GM19043 (cell line): ENCODE data around the gene AVL9.

Experiments used
- ATAC-seq: cut with Tn5 transposase; IDR thresholded peaks from one replicate; pipeline ENCODE4 v1.9.1; 2021; ENCODE audit warnings: low read depth; ENCODE audit not compliant: unreplicated experiment

Gene AVL9

DNA sequence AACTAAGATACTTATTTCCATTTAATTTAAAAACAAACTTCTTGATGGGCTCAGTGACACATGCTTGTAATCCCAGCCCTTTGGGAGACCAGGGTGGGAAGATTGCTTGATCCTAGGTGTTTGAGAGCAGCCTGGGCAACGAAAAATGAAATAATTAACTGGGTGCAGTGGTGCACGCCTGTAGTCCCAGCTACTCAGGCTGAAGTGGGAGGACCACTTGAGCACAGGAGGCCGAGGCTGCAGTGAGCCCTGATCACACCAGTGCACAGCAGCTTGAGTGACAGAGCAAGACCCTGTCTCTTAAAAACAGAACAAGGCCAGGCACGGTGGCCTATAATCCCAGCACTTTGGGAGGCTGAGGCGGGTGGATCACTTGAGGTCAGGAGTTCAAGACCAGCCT is 37.4 kb downstream of the AVL9 start:
- no peak for ATAC-seq

DNA sequence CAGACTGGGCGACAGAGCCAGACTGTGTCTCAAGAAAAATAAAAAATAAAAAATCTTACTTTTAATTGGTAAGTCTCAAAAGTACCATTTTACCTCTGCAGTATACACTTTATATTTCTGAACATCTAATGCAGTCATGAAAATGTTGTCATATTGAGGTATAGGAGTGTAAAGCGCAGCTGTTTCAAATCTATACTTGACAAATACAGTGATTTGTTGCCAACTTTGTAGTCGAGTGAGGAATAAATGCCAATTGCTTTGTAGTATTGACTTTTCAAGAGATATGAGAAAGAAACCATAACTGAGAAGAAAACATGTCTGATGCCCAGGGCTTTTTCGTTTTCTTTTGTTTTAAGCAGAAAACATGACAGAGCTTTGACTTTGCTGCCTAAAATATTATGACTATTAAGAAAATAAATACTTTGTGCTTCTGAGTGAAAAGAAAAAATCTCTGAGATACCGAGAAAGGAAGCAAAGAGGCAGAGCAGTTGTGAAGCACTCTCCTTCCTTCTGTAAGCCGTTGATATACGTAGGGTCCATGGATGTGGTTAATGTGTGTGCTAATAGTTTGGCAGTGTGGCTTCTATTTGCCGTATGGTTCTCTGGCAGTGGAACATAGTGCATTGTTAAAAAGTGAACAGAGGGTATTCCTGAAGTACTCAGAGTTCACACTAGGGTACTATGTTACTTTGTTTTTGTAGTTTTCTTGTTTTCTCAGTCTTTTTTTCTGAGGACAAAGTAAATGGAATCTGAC is 38.2 kb downstream of the AVL9 start:
- no peak for ATAC-seq

GRCh38 chr7:32535162-32535702 is 39.9 kb downstream of the AVL9 start:
- no peak for ATAC-seq

DNA sequence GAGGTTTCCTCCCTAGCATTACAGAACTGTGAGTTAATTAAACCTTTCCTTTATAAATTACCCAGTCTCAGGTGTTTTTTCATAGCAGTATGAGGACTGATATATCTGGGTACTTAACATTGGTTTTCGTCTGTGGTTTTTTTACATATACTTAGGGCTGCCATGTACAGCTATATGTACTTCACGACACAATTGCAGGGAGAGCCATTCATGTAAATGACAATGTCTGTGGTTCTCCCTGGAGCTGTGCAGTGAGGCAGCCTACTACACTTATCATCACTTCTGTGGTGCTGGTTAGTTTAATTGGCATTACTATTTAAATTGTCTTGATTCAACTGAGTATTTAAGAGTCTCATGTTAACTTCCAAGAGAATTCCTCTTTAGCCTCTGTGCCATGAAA is 40.7 kb downstream of the AVL9 start:
- no peak for ATAC-seq

- no peak for ATAC-seq
Measured at GRCh38 chr7:32536585-32536984, 41.3 kb downstream of the AVL9 start.

- ATAC-seq = no peak
Measured at GRCh38 chr7:32537760-32538159, 42.5 kb downstream of the AVL9 start.

DNA sequence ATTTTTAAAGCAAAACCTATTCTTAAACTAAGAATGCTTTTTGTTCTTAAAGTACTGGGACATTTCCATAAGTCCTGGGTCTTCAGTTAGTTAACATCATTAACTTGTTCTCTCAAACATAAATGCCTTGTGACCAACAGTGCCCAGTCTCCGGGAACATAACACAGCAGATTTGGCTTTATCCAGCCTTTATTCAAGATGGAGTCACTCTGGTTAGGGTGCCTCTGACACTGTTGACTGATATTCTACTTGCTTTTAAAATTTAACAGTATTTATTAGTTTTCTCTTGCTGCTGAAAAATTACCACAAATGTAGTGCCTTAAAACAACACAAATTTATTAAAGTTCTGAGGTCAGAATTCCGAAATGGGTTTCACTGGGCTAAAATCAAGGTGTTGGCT is 44.1 kb downstream of the AVL9 start:
- no peak for ATAC-seq

GRCh38 chr7:32539919-32540531 is 44.7 kb downstream of the AVL9 start:
- ATAC-seq = no peak

GRCh38 chr7:32542595-32542994 is 47.3 kb downstream of the AVL9 start:
- no peak for ATAC-seq

- no peak for ATAC-seq
Measured at GRCh38 chr7:32559480-32559879, 64.2 kb downstream of the AVL9 start.

- no peak for ATAC-seq
Measured at GRCh38 chr7:32560075-32560474, 64.8 kb downstream of the AVL9 start.

DNA sequence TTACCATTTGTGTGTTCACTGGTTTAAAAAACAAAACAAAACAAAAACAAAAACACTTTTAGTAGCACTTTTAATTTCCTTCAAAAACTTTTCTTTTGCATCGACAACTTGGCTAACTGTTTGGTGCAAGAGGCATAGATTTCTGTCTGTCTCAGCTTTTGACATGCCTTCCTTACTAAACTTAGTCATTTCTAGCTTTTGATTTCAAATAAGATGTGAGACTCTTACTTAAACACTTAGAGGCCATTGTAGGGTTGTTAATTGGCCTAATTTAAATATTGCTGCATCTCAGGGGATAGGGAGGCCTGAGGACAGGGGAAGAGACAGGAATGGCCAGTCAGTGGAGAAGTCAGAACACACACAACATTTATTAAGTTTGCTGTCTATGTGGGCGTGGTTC is 66.3 kb downstream of the AVL9 start:
- no peak for ATAC-seq

- ATAC-seq = no peak
Measured at GRCh38 chr7:32564542-32564941, 69.3 kb downstream of the AVL9 start.

- ATAC-seq = no peak
Measured at GRCh38 chr7:32569388-32570289, 74.3 kb downstream of the AVL9 start.

GRCh38 chr7:32573110-32573687 is 77.9 kb downstream of the AVL9 start:
- no peak for ATAC-seq

DNA sequence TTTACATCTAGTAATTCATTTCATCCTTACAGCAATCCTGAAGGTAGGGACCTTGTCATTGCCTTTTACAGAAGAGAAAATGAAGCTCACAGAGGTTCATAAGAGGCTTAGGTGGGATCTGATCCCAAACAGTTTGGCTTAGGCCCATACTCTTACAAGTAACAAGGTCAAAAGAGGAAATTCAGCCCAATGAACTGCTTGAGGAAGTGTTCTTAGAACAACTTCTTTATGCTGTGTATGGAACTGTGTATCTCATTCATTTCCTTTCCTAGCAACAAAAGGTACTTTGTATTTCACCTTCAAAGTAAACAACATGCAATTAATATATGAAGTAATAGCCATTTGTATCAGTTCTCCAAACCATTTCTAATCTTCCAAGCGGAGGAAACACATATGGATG is 79.3 kb downstream of the AVL9 start:
- ATAC-seq = no peak

DNA sequence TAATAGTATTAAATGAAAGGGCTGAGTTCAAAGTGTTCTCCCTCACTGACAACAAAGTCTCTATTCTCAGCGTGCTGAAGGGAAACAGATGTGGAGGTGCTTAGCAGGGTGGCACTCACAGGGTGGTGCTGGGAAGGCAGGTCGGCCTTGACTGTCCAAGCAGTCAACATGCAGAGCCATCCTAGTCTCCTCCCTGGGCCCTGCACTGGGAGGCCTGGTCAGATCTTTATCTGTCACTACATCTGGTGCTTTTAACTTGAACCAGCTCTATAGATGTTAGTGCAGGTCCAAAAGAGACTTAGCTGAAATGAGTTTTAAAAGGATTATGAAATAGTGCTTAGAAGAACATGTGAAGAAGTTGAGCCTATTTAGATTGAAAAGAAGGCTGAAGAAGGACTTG is 82.1 kb downstream of the AVL9 start:
- ATAC-seq = no peak

GRCh38 chr7:32579776-32580175 is 84.5 kb downstream of the AVL9 start:
- no peak for ATAC-seq

DNA sequence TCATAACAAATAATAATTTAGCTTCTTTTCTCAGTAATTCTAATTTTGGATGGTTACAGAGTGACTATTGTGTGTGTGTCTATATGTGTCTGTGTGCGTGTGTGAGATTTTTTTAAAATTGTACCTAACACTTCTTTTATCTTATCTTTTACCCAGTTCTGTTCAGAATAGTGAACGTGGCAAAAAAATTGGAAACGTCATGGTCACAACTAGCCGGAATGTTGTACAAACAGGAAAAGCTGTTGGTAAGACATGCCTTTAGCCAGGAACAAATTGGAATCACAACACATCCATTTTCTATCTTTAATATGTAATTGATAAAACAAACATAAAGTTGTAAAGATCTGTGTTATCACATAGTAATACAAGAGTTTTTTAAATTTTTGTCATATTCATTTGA is 85.4 kb downstream of the AVL9 start:
- ATAC-seq = no peak

DNA sequence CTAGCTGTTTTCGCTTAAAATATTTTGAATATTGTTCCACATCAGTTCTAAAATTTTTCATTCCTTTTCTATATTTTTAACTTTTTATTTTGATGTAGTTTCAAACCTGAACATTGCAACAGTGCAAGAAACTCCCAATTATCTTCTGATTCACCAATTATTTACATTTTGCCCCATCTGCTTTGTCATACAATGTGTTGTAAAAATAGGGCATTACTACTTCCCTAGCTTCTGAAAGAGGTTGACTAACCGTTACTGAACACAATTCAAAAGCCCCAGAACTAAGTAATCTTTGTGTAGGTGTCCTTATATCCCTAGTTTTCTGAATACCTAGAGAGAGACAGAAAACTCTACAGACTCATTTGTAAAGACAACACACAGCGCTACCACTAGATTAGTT is 86.7 kb downstream of the AVL9 start:
- no peak for ATAC-seq

DNA sequence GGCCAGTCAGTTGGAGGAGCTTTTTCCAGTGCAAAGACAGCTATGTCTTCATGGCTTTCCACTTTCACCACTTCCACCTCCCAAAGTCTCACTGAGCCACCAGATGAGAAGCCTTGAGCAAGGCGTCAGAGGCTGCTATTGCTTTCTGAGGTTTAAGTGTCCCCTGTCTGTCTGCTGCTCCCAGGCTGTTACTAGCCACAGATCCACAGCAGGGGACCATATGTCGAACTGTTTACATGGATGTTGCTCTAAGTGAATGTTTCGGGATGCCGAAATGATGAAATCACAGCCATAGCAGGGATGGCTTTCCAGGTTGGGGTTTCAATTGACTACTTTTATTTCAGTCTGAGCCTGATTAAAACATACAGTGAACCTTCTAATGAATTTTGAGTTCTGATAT is 88.5 kb downstream of the AVL9 start:
- no peak for ATAC-seq
